HepG2 (cell line): ENCODE data around the gene PLPPR2. TPM values are rescaled to one million over a fixed set of nuclear protein-coding genes. Genes with fewer than 3 reads are reported as not detected.

Source experiments
- ATAC-seq: fragments of 200-7000 bp; cut with Tn5 transposase; 3 replicates; pipeline ENCODE4 v1.9.1; 2020; ENCODE audit warnings: mild to moderate bottlenecking, moderate library complexity
- BruUV-seq: library from RNA; stranded (reverse); fragments of 400-500 nt; replicated peaks from 2 replicates; lab custom pipeline; 2021; lab: Mats Ljungman, UMichigan
- CTCF ChIA-PET: fragments of 300-600 bp; formaldehyde crosslinking; extraction: SDS; loops from one replicate; lab custom pipeline; 2021; ENCODE audit warnings: low total read pairs, inconsistent platforms, low intra/inter-chr PET ratio; lab: Yijun Ruan, JAX
- POLR2A ChIA-PET: fragments of 350-600 bp; sonication (Branson Sonifier 250); formaldehyde crosslinking; loops from one replicate; lab custom pipeline; 2020; ENCODE audit warnings: antibody characterized with exemption, inconsistent platforms; lab: Yijun Ruan, JAX
- DNase-seq: peaks from one replicate; pipeline ENCODE4 v3.0.0-alpha.2; 2015; ENCODE audit warnings: low spot score
- FAIRE-seq: peaks from 3 replicates; lab custom pipeline; 2011; peaks lifted over from hg19 to GRCh38; lab: Jason Lieb, UNC
- H2AFZ ChIP-seq: one replicate; pipeline ENCODE4 v1.6.1; 2011; ENCODE audit warnings: low read length, inconsistent platforms
- H3K27ac ChIP-seq: fragments of 300-600 bp; 3 replicates; pipeline ENCODE4 v1.8.0; 2011; ENCODE audit warnings: mixed run types, mild to moderate bottlenecking, mixed read lengths, low read length, inconsistent platforms; ENCODE audit not compliant: insufficient read depth; ENCODE audit errors: extremely low read length
- H3K27me3 ChIP-seq, 2 experiments: fragments of 200-600 bp in 1 of 2; 2 replicates in 1 of 2; 3 replicates in 1 of 2; pipeline versions ENCODE4 v1.6.0 to v1.8.0; 2011; ENCODE audit warnings: low read length in 2 of 2, mild to moderate bottlenecking in 2 of 2, moderate library complexity in 2 of 2, inconsistent platforms in 1 of 2; ENCODE audit not compliant: insufficient read depth in 2 of 2, control insufficient read depth in 1 of 2
- H3K36me3 ChIP-seq, 2 experiments: fragments of 200-600 bp in 1 of 2; replicated peaks in 1 of 2; 2 replicates in 1 of 2; 3 replicates in 1 of 2; pipeline versions ENCODE4 v1.5.1 to v1.8.0; 2011; ENCODE audit warnings: low read length in 2 of 2, inconsistent platforms in 1 of 2; ENCODE audit not compliant: insufficient read depth in 2 of 2, control insufficient read depth in 1 of 2
- H3K4me1 ChIP-seq: 2 replicates; pipeline ENCODE4 v1.5.1; 2012; ENCODE audit warnings: low read length, inconsistent platforms; ENCODE audit not compliant: insufficient read depth
- H3K4me2 ChIP-seq: 2 replicates; pipeline ENCODE4 v1.6.0; 2011; ENCODE audit warnings: low read depth, low read length, inconsistent platforms
- H3K4me3 ChIP-seq, 3 experiments: fragments of 200-600 bp in 1 of 3; sonication (generic), shearing (Covaris generic) in 1 of 3; replicated peaks in 1 of 3; 2 replicates each; pipeline ENCODE4 v1.5.1; 2011 to 2016; ENCODE audit warnings: low read length in 3 of 3, inconsistent platforms in 2 of 3, low read depth in 2 of 3, mild to moderate bottlenecking in 2 of 3, control low read depth in 1 of 3, mixed read lengths in 1 of 3; ENCODE audit not compliant: insufficient read depth in 1 of 3
- H3K79me2 ChIP-seq: one replicate; pipeline ENCODE4 v1.6.1; 2011; ENCODE audit warnings: low read length, inconsistent platforms; ENCODE audit not compliant: insufficient read depth
- H3K9ac ChIP-seq: 2 replicates; pipeline ENCODE4 v1.6.0; 2011; ENCODE audit warnings: mild to moderate bottlenecking, low read depth, low read length, inconsistent platforms; ENCODE audit not compliant: insufficient read depth
- H3K9me3 ChIP-seq: 2 replicates; pipeline ENCODE4 v1.5.1; 2012; ENCODE audit warnings: mild to moderate bottlenecking, low read length
- H4K20me1 ChIP-seq: 2 replicates; pipeline ENCODE4 v1.6.0; 2011; ENCODE audit warnings: inconsistent platforms, mild to moderate bottlenecking, low read length, moderate library complexity; ENCODE audit not compliant: insufficient read depth
- DNMT3B ChIP-seq: conservative IDR thresholded peaks from 2 replicates; pipeline ENCODE4 v1.6.1; 2016; ENCODE audit warnings: missing biosample characterization, control low read depth
- GMEB1 ChIP-seq: sonication (generic); formaldehyde crosslinking; IDR thresholded peaks from 2 replicates; pipeline ENCODE4 v1.5.1; 2020; ENCODE audit warnings: missing genetic modification reagents, mild to moderate bottlenecking, borderline replicate concordance
- TBX3 ChIP-seq: fragments of 450-650 bp; IDR thresholded peaks from 2 replicates; pipeline ENCODE4 v1.6.1; 2017; ENCODE audit warnings: antibody characterized with exemption, mild to moderate bottlenecking, inconsistent platforms, borderline replicate concordance
- TFDP2 ChIP-seq: sonication (generic); formaldehyde crosslinking; IDR thresholded peaks from 2 replicates; pipeline ENCODE4 v1.4.0; 2020; ENCODE audit warnings: missing genetic modification reagents
- THAP11 ChIP-seq: IDR thresholded peaks from 2 replicates; pipeline ENCODE4 v1.6.1; 2016; ENCODE audit warnings: missing biosample characterization, missing genetic modification reagents
- ZNF430 ChIP-seq: sonication (generic); formaldehyde crosslinking; IDR thresholded peaks from 2 replicates; pipeline ENCODE4 v1.9.0; 2021; ENCODE audit warnings: mild to moderate bottlenecking, missing genetic modification reagents
- ZSCAN22 ChIP-seq: sonication (generic); formaldehyde crosslinking; IDR thresholded peaks from 2 replicates; pipeline ENCODE4 v1.4.0; 2020; ENCODE audit warnings: mild to moderate bottlenecking, missing genetic modification reagents
- WGBS: methylation state at CpG from one replicate; pipeline ENCODE4 v1.1.6; 2017; ENCODE audit warnings: low lambda C conversion rate; 5-methylcytosine and 5-hydroxymethylcytosine counted together
- in situ Hi-C: cut with HindIII; loops from 2 replicates; pipeline ENCODE4 v1.10.0; 2017; ENCODE audit warnings: low pct_unique_long_range_greater_than_20kb; ENCODE audit not compliant: extremely low pct_ligation_motif_present
- intact Hi-C: fragments of 100-400 bp; cut with micrococcal nuclease; formaldehyde crosslinking; loops from one replicate; pipeline ENCODE4 v1.10.0; 2022; ENCODE audit not compliant: unreplicated experiment
- polyA plus RNA-seq, 8 experiments: library from polyadenylated mRNA; depleted of rRNA in 3 of 8; stranded (reverse) in 7 of 8; unstranded in 1 of 8; fragments of >200 nt; fragmentation: Illumina TruSeq in 4 of 8; extraction: Trizol in 4 of 8; gene quantifications; 2 replicates each; pipeline versions ENCODE4 v1.2.1 to v1.2.3, GENCODE V29; 2011 to 2016; ENCODE audit warnings: low read depth in 4 of 8, missing spikeins in 1 of 8, mixed read lengths in 1 of 8; ENCODE audit not compliant: insufficient read depth in 1 of 8
- total RNA-seq, 5 experiments: library from RNA; depleted of rRNA; stranded (reverse); fragments of >200 nt; fragmentation: Illumina TruSeq; extraction: Trizol; gene quantifications; 2 replicates each; pipeline ENCODE4 v1.2.3, GENCODE V29; 2016; ENCODE audit warnings: low read depth in 1 of 5

PLPPR2 gene
- total and polyA plus RNA-seq, 2 of the 13 experiments (the other 11 are each of a cell fraction or from before 2014, with no cell fraction given): 1.5 to 2.1 TPM

- WGBS: 68% methylated on average over 9 of the region's 9 CpGs
- Histone ChIP-seq H2AFZ (no peak overlapping the region), H3K4me2 (no peak overlapping the region), H3K4me1 (no peaks in the 10 kb centered on the region), H3K79me2 (no peaks in the 10 kb centered on the region), H3K9me3 (no peaks in the 10 kb centered on the region), H3K9ac (no peak overlapping the region), H3K27me3 (no peaks in the 10 kb centered on the region), H3K4me3 (no peak overlapping the region), H3K27ac (no peak overlapping the region), H4K20me1 (no peaks in the 10 kb centered on the region), H3K36me3 (no peaks in the 10 kb centered on the region)
- ATAC-seq (no peak), FAIRE-seq (no peak), DNase-seq (no peak)
- TF ChIP-seq DNMT3B (CRISPR knock-in tag) (no peak), TBX3 (no peak), TFDP2 (CRISPR knock-in tag) (no peak), GMEB1 (CRISPR knock-in tag) (no peak), THAP11 (CRISPR knock-in tag) (no peak), ZSCAN22 (CRISPR knock-in tag) (no peak), ZNF430 (CRISPR knock-in tag) (no peak)
- POLR2A ChIA-PET: no interaction called here
- no TSS peak for BruUV-seq
- intact Hi-C loops: no loop called here
- in situ Hi-C loops: no loop called here
- CTCF ChIA-PET: no interaction called here
Observed at GRCh38 chr19:11404588-11405222, 49.5 kb downstream of the PLPPR2 start.
